Subcutaneous adipose tissue (tissue), 4 donors: ENCODE data around the gene SEPTIN12. TPM values are rescaled to one million over a fixed set of nuclear protein-coding genes. Genes with fewer than 3 reads are reported as not detected.

Source experiments
- CTCF ChIP-seq: fragments of 450-650 bp; IDR thresholded peaks from one replicate; pipeline ENCODE4 v1.5.1; 2016; ENCODE audit warnings: low read depth, mild to moderate bottlenecking, control low read depth, antibody characterized with exemption, moderate library complexity
- total RNA-seq, 4 donors: library from RNA; depleted of rRNA; stranded (reverse); fragments of >200 nt; gene quantifications; one replicate each; pipeline ENCODE4 v1.1.0, GENCODE V29; 2016

The SEPTIN12 gene
- total RNA-seq, 4 donors from 2014 or later = not detected

- TF ChIP-seq CTCF = no peak
Measured at GRCh38 chr16:4788910-4789309, 765 bp upstream of the SEPTIN12 start.

- no peak for TF ChIP-seq CTCF
Measured at GRCh38 chr16:4788489-4788889, 344 bp upstream of the SEPTIN12 start.

GRCh38 chr16:4787068-4787467 lies 1.1 kb downstream of the SEPTIN12 start:
- no peak for TF ChIP-seq CTCF

GRCh38 chr16:4785758-4786433 lies 2.2 kb downstream of the SEPTIN12 start:
- no peak for TF ChIP-seq CTCF

GRCh38 chr16:4783951-4784336 lies 4.2 kb downstream of the SEPTIN12 start:
- no peak for TF ChIP-seq CTCF

GRCh38 chr16:4783251-4783950 lies 4.7 kb downstream of the SEPTIN12 start:
- no peak for TF ChIP-seq CTCF

- no peak for TF ChIP-seq CTCF
Measured at GRCh38 chr16:4780235-4780634, 7.9 kb downstream of the SEPTIN12 start.
